HG02884 (cell line): Measurements from ENCODE around the gene MROH2A.

Experiments
- ATAC-seq: cut with Tn5 transposase; IDR thresholded peaks from one replicate; pipeline ENCODE4 v1.9.1; 2021; ENCODE audit warnings: mild to moderate bottlenecking, moderate library complexity; ENCODE audit not compliant: unreplicated experiment

The MROH2A gene

GRCh38 chr2:233818639-233819621 lies 40.8 kb downstream of the MROH2A start:
- no peak for ATAC-seq

DNA sequence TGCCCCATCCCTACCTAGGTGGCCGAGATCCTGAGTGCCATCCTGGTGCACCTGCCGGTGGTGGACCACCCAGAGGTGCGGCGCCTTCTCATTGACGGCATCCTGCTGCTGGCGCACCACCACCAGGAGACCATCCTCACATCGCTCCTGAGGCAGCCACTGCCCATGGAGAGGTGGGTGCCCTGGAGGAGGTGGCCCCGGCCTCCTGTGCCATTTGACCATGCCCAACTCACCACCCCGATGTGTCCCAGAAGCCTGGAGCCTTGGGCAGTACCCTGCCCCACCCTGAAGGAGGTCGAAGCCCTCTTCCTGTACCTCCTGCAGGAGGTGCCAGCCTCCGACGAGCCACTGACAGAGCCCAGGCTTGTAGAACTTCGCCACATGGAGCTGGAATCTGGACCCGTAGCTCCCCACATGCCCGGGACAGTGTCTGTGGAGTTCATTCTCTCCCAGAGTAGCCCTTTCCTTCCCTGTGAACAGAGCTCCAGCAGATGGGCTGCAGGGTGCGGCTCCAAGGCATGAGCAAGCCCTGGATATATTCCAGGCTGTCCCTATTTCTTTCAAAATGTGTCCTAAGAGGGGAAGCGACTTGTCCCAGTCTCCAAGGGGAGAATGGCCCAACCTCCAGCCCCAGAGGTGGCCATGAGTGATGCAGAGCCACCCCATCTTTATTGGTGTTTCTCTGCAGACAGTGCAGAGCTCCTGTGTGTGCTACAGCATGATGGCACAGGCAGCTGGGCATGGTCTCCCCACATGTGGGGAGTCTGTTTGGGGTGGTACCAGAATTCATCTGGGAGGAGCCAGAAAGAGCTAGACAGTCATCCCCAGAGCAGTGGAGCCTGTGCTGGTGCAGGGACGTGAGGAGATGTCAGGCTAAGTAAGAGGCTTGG lies 42.0 kb downstream of the MROH2A start:
- ATAC-seq = no peak

DNA sequence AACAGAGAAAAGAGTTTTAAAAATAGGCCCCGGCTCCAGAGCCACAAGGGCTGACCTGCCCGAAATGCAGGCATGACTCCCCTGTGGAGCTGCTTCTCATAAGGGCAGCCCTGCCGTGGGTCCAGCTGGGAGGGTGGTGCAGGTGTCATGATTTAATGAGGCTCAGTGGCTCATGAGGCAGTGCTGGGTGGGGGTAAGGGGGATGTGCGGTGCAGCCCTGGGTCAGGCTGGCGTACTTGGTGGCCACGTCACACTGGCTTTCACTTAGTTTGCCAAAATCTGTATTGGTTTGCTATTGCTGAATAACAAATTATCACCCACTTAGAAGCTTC lies 42.6 kb downstream of the MROH2A start:
- ATAC-seq = no peak

- no peak for ATAC-seq
Observed at GRCh38 chr2:233821196-233821595, 43.1 kb downstream of the MROH2A start.

DNA sequence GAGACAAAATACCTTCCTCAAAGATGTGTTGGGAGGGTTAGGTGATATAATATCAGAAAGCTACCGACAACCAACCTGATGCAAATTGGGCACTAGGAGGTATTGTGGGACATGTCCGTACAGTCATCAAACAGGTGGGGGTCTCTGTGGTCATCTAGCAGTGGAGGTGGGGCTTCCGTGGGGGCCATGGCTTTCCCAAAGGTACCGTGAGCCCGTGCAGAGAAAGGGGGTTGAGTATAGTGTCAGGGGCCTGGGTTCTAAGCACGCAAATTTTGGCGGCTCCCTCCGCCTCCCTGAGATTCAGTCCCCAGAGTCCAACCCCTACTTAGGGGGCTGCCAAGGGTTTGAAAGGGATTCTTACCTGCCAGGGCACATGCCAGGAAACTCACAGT lies 43.6 kb downstream of the MROH2A start:
- no peak for ATAC-seq

GRCh38 chr2:233822101-233822771 lies 44.1 kb downstream of the MROH2A start:
- no peak for ATAC-seq

- no peak for ATAC-seq
Observed at GRCh38 chr2:233822781-233823730, 44.9 kb downstream of the MROH2A start.

GRCh38 chr2:233823731-233824121 lies 45.6 kb downstream of the MROH2A start:
- no peak for ATAC-seq

GRCh38 chr2:233824373-233824772 lies 46.2 kb downstream of the MROH2A start:
- no peak for ATAC-seq

DNA sequence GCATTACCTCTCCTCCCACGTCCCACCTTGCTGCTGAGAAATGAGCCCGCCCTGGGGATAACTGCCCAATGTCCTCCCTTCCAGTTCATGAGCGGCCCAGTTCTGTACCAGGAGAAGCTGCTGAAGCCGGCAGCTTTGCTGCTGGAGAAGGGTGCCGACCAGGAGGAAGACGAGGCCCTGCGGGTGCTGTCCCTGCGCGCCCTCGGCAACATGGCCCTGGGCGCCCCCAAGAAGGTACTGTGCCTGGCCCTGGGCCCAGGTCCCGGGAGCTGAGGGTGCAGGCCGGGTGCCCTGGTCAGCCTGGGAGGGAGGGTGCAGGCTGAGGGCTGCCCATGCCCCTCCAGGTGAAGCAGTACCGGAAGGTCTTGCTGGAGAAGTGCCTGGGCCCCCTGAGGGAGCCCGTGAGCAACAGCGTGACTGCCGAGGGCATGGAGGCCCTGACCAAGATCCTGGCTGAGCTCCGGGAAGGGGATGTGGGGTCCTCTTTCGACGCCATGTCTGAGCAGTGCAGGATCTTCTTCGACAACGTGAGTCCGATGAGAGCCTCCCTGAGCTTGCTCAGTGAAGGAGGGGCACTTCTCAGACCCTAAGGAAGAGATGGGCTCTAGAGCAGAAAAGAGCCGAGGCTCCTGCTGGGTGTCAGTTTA lies 50.5 kb downstream of the MROH2A start:
- no peak for ATAC-seq

DNA sequence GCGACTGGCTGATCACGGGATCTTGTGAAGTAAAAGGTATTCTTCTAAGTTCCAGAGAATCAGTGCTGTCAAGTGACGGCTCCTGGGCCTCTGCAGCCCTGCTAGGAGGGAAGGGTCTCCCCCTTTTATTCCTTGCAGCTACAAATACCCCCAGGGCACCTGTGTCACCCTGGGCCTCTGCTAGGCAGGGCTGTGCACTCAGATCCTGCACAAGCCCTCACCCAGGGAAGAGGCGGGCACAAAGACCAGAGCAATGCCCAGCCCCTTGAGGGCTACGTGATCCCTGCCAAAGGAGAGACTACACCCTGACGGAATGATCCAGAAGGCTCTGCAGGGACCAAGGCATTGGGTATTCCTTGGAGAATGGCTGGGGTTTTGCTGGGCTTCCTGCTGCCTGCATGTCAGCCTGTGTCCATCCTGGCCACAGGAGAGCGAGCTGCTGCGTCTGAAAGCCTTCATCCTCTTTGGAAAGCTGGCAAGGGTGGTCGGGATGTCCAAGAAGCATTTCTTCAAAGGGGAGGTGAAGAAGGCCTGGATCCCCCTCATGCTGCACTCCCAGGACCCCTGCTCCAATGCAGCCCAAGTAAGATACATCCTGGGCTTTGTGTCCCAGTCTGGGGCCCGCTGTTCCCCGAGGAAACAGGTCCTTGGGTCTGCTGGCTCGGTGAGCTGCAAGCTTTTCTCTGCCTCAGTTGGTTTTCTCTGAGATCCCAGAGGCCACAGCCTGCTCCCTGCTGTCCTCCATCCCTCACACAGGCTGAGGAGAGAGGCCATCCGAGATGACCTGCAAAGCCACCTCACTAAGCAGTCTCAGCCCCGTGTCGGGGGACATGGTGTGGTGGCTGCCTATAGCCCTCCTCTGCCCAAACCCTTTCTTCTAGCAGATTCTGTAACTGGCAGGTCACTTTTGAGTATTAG lies 51.3 kb downstream of the MROH2A start:
- no peak for ATAC-seq

GRCh38 chr2:233830111-233830802 lies 52.1 kb downstream of the MROH2A start:
- no peak for ATAC-seq

DNA sequence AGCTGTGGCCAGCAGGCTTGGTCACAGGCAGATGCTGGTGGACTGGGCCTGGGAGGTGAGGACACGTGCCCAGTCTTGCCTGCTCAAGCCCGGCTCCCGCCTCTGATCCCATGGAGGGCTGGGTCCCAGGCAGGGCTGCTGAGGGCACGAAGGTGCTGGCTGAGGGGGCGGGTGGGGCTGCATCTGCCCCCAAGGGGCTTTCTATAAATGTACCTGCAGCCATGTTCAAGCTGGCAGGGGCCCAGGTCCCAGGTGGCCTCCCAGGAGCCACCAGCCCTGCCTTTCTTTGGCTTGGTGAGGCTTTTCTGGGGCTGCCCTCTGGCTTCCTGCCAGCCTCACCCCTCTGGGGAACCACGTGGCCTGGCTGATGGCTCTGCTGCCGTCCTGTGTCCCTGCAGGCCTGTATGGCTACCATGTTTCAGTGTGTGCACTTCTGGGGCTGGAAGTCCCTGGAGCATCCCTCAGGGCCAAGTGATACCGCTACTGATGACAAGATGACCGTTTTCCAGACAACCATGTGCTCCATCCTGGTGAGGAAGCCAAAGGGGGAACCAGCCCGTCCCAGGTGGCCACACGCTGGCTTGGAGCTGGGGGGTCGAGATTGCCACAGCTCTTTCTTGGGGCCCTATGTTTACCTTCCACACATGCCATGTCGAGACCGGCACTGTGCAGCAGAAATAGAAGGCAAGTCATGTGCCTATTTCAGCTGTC lies 53.0 kb downstream of the MROH2A start:
- no peak for ATAC-seq

DNA sequence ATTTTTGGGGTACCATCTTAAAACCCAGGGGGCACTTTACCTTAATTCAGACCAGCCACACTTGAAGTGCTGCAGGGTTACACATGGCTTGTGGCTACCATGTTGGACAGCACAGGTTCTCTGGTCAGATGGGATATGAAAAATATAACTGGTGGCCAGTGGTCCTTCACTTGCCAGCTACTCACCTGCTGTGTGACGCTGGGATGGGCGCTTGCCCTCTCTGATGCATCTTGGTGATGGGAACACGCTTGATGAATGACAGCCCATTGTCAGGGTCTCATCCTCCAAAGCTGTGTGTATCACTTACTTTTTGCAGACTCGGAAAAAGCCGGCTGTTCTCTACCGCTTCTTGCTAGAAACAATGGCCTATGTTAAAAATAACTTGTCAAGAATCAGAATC lies 53.7 kb downstream of the MROH2A start:
- ATAC-seq = no peak

- ATAC-seq = no peak
Observed at GRCh38 chr2:233832414-233832813, 54.3 kb downstream of the MROH2A start.

DNA sequence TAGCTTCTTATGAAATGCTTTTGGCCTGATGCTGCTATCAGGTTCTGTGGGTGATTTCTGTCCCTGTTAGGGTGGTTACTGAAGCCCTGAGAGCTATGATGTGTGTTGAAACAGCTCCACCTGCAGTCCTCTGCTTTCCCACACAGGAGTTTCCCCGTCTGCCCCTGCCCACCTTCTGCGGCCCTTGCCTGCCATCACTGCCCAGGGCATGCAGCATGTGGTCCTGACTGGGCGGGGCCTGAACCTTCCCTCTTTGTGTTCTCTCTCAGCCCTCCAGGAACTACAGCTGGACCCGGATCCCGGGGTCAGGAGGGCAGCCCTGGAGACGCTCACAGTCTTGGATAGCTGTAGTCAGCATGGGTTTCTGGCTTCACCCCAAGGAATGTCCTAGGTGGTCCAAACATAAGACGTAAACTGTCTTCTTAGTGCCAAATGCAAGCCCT lies 54.8 kb downstream of the MROH2A start:
- ATAC-seq = no peak

- ATAC-seq = no peak
Observed at GRCh38 chr2:233833345-233833744, 55.2 kb downstream of the MROH2A start.
